ENCODE measurements around the gene C17orf113. TPM values are rescaled to one million over a fixed set of nuclear protein-coding genes. Genes with fewer than 3 reads are reported as not detected.

The C17orf113 gene
- total RNA-seq, 6 donors from 2014 or later: 1.1 to 5.2 (median 2.3) TPM

DNA sequence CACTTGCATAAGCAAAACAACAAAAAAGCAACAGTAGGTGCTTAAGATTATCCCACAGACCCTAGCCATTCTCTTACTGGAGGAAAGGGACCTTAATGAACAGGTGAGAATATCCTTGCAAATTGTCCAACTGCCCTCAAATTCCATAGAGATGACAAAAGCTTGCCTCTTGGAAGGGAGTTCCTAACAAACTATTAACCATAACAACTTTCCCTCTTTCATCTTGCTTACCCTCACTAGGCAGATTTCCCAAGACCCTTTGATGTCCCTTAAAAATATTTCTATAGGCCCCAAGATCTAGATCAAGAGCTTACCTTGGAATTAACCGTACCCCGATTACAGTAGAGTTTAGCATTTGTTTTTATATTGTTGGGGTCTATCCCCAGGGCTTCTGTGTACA, 62.0 kb downstream of the C17orf113 start:
- no peak for ATAC-seq (ENCODE audit: low FRiP score in 2 of 2)
- H3K4me3 ChIP-seq: no peak overlapping the region
- peaks cover 0 to 9% (median 0%) of the 10 kb centered on the region in 4 donors for H3K4me1 ChIP-seq
- no peak overlapping the region for H3K27ac ChIP-seq
- WGBS, 2 donors: 98 to 100% methylated on average over 2 of the region's 2 CpGs
- no peaks in the 10 kb centered on the region for H3K9me3 ChIP-seq
- H3K27me3 ChIP-seq: no peaks in the 10 kb centered on the region
- peaks cover 42 to 100% (median 76%) of the 10 kb centered on the region in 4 donors for H3K36me3 ChIP-seq
- no peak for DNase-seq
- TF ChIP-seq POLR2AphosphoS5 (IDR thresholded peaks at IDR 0.05) (no peak), POLR2A (IDR thresholded peaks at IDR 0.05) (no peak), CTCF (IDR thresholded peaks at IDR 0.05) (no peak), EP300 (IDR thresholded peaks at IDR 0.05) (no peak)

Other genes with a start within 250 kb of the C17orf113 start
- 10 to 100 TPM in 2 of 6 donors, 1 to 10 TPM in 4; 5.8 to 26.2 (median 8.9) TPM for gene P3H4, start 238.7 kb downstream of the C17orf113 start, total RNA-seq
- gene FKBP10, start 237.6 kb downstream of the C17orf113 start, total RNA-seq: 10 to 100 TPM in 5 of 6 donors, 1 to 10 TPM in 1; 8.9 to 59.7 (median 29.3) TPM
- gene NT5C3B, start 214.4 kb downstream of the C17orf113 start, total RNA-seq: 10 to 100 TPM; 35.1 to 61.8 (median 37.5) TPM
- gene KLHL10, start 212.8 kb downstream of the C17orf113 start, total RNA-seq: 1 to 10 TPM in 1 of 6 donors, under 1 TPM in 2, not detected in 3; 0.17 to 1.1 (median 0.37) TPM
- 10 to 100 TPM; 13.3 to 25.2 (median 15.5) TPM for gene KLHL11, start 185.2 kb downstream of the C17orf113 start, total RNA-seq
- 100 to 1,000 TPM in 2 of 6 donors, 10 to 100 TPM in 4; 41.9 to 132 (median 84.6) TPM for gene ACLY, start 131.7 kb downstream of the C17orf113 start, total RNA-seq
- 10 to 100 TPM in 2 of 6 donors, 1 to 10 TPM in 4; 1.2 to 16.9 (median 4.8) TPM for gene ODAD4, start 120.0 kb downstream of the C17orf113 start, total RNA-seq
- gene CNP, start 83.8 kb downstream of the C17orf113 start, total RNA-seq: 10 to 100 TPM; 33.4 to 62.3 (median 45.3) TPM
- 100 to 1,000 TPM in 1 of 6 donors, 10 to 100 TPM in 5; 53.2 to 109 (median 73.5) TPM for gene DNAJC7, start 33.2 kb downstream of the C17orf113 start, total RNA-seq
- gene NKIRAS2, start 30.5 kb downstream of the C17orf113 start, total RNA-seq: 10 to 100 TPM; 27.2 to 36.6 (median 31.0) TPM
- 1 to 10 TPM in 2 of 6 donors, under 1 TPM in 4; 0.30 to 2.1 (median 0.44) TPM for gene ZNF385C, start 47.9 kb upstream of the C17orf113 start, total RNA-seq
- gene DHX58, start 62.1 kb upstream of the C17orf113 start, total RNA-seq: 10 to 100 TPM; 15.8 to 56.6 (median 32.6) TPM
- 100 to 1,000 TPM in 1 of 6 donors, 10 to 100 TPM in 5; 17.0 to 116 (median 32.5) TPM for gene KAT2A, start 70.8 kb upstream of the C17orf113 start, total RNA-seq
- 1 to 10 TPM in 1 of 6 donors, under 1 TPM in 1, not detected in 4; 0.15 to 1.0 TPM for gene HSPB9, start 72.2 kb upstream of the C17orf113 start, total RNA-seq
- 100 to 1,000 TPM in 3 of 6 donors, 10 to 100 TPM in 3; 57.6 to 183 (median 133) TPM for gene RAB5C, start 104.4 kb upstream of the C17orf113 start, total RNA-seq
- under 1 TPM in 2 of 6 donors, not detected in 4; under 0.01 to 0.27 TPM for gene KCNH4, start 130.5 kb upstream of the C17orf113 start, total RNA-seq
- not detected for gene HCRT, start 134.9 kb upstream of the C17orf113 start, total RNA-seq
- 10 to 100 TPM; 24.3 to 40.9 (median 33.0) TPM for gene GHDC, start 143.9 kb upstream of the C17orf113 start, total RNA-seq
- 100 to 1,000 TPM in 1 of 6 donors, 10 to 100 TPM in 5; 48.6 to 115 (median 66.3) TPM for gene STAT5B, start 225.8 kb upstream of the C17orf113 start, total RNA-seq
- gene STAT5A, start 237.9 kb upstream of the C17orf113 start, total RNA-seq: 100 to 1,000 TPM in 1 of 6 donors, 10 to 100 TPM in 5; 33.7 to 119 (median 70.3) TPM